ENCODE results near the gene FSIP2.

The FSIP2 gene

DNA sequence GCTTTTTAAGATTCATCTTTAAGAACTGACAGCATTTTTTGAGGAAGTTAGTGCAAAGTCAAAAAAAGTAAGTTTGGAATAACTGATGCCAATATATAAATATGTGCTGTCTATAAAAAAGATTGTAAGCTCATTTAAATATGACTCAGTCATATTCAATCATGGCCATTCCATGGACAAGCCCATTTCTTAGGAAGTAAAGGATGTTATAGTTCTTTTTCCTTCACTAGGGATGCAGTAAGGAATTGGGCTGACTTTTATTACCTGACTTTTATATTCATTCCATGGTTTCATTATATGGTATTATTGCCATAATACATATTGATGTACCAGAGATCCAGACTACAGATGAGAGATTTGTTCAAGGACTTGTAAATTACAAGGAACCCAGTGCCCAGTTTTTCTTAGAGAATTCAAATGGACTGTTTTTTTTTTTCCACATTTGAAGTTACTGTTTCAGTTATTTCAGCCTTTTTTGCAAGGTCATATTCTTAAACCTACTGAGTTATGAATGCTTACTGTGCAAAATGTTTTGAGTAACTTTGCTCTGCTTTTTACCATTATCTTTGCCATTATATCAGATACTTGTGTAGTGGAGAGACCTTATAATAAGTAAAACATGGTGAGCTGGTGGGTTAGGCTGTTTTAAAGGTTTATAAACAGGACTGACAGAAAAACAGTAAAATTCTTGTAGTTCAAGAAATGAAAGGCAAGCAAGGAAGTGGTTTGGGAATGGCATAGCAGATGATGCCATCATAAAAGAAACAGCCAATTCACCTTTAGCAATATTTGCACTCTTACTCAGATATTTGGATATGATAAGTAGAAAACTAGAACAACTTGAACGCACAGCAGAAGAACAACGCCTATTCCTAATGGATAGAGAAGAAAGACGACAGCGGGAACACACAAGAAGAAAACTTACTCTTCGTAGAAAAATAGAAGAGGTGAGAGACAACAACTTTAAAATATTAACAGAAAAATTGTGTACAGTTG, 7.6 kb downstream of the FSIP2 start:
- no peaks in the 10 kb centered on the region for H4K20me1 ChIP-seq (ENCODE audit: insufficient read depth, low read length)
- no peaks in the 10 kb centered on the region for H3K27me3 ChIP-seq (ENCODE audit: insufficient read depth, low read length)
- no peaks in the 10 kb centered on the region for H3K79me2 ChIP-seq (ENCODE audit: insufficient read depth, low read length)
- no peaks in the 10 kb centered on the region for H3K36me3 ChIP-seq (ENCODE audit: insufficient read depth, low read length)
- H3K27ac ChIP-seq (ENCODE audit: low read depth, low read length, poor library complexity, severe bottlenecking), result no peak overlapping the region
- TF ChIP-seq CTCF (IDR thresholded peaks at IDR 0.05; ENCODE audit: low read length) (no peak), EZH2 (IDR thresholded peaks at IDR 0.05; ENCODE audit: borderline replicate concordance, low read length) (no peak)
- H3K9me3 ChIP-seq (ENCODE audit: low read length), result no peaks in the 10 kb centered on the region
- H3K4me1 ChIP-seq (ENCODE audit: insufficient read depth, low read length, severe bottlenecking), result no peaks in the 10 kb centered on the region
- H3K9me2 ChIP-seq (ENCODE audit: low read depth, low read length), result no peaks in the 10 kb centered on the region
- no peak overlapping the region for H3K4me2 ChIP-seq (ENCODE audit: low read length)
- no peak overlapping the region for H2AFZ ChIP-seq (ENCODE audit: low read length)
- H3F3A ChIP-seq (ENCODE audit: insufficient read depth, low read length), result no peaks in the 10 kb centered on the region
- no peak overlapping the region for H3K9ac ChIP-seq (ENCODE audit: low read length)
- no peak overlapping the region for H3K4me3 ChIP-seq (ENCODE audit: low read depth, low read length, poor library complexity, severe bottlenecking)

GRCh38 chr2:185757356-185757755, 18.8 kb downstream of the FSIP2 start:
- H3K4me1 ChIP-seq (ENCODE audit: insufficient read depth, low read length, severe bottlenecking), result no peaks in the 10 kb centered on the region
- H3K27me3 ChIP-seq (ENCODE audit: insufficient read depth, low read length), result no peaks in the 10 kb centered on the region
- H3K4me3 ChIP-seq (ENCODE audit: low read depth, low read length, poor library complexity, severe bottlenecking), result no peak overlapping the region
- no peak overlapping the region for H3K9ac ChIP-seq (ENCODE audit: low read length)
- H3K27ac ChIP-seq (ENCODE audit: low read depth, low read length, poor library complexity, severe bottlenecking), result no peak overlapping the region
- no peak overlapping the region for H2AFZ ChIP-seq (ENCODE audit: low read length)
- no peaks in the 10 kb centered on the region for H3F3A ChIP-seq (ENCODE audit: insufficient read depth, low read length)
- no peaks in the 10 kb centered on the region for H3K9me3 ChIP-seq (ENCODE audit: low read length)
- no peak for TF ChIP-seq EZH2 (IDR thresholded peaks at IDR 0.05; ENCODE audit: borderline replicate concordance, low read length)
- TF ChIP-seq CTCF (IDR thresholded peaks at IDR 0.05; ENCODE audit: low read length), result no peak
- H3K79me2 ChIP-seq (ENCODE audit: insufficient read depth, low read length), result no peaks in the 10 kb centered on the region
- H3K36me3 ChIP-seq (ENCODE audit: insufficient read depth, low read length), result no peaks in the 10 kb centered on the region
- H3K4me2 ChIP-seq (ENCODE audit: low read length), result no peak overlapping the region
- H4K20me1 ChIP-seq (ENCODE audit: insufficient read depth, low read length), result no peaks in the 10 kb centered on the region
- no peaks in the 10 kb centered on the region for H3K9me2 ChIP-seq (ENCODE audit: low read depth, low read length)

DNA sequence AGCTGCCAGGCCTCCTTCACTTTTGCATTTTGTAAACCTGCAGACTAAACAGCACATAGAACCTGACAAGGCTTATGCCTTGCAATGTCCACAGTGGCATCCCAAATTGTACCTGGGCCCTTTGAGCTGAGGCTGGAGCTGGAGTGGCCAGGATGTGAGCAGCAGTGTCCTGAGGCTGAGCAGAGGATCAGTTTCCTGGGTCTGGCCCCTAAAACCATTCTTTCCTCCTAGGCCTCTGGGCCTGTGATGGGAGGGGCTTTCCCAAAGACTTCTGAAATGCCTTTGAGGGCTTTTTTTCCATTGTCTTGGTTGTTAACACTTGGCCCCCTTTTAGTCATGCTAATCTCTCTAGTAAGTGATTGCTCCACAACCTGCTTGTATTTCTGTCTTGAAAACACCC, 32.8 kb downstream of the FSIP2 start:
- Histone ChIP-seq H4K20me1 (ENCODE audit: insufficient read depth, low read length) (no peaks in the 10 kb centered on the region), H3K9ac (ENCODE audit: low read length) (no peak overlapping the region), H3K9me3 (ENCODE audit: low read length) (peaks cover 3% of the 10 kb centered on the region; the same call in 1 of the 2 replicates), H3F3A (ENCODE audit: insufficient read depth, low read length) (no peaks in the 10 kb centered on the region), H2AFZ (ENCODE audit: low read length) (no peak overlapping the region), H3K79me2 (ENCODE audit: insufficient read depth, low read length) (no peaks in the 10 kb centered on the region), H3K4me2 (ENCODE audit: low read length) (no peak overlapping the region), H3K27ac (ENCODE audit: low read depth, low read length, poor library complexity, severe bottlenecking) (no peak overlapping the region), H3K4me3 (ENCODE audit: low read depth, low read length, poor library complexity, severe bottlenecking) (no peak overlapping the region), H3K36me3 (ENCODE audit: insufficient read depth, low read length) (no peaks in the 10 kb centered on the region), H3K4me1 (ENCODE audit: insufficient read depth, low read length, severe bottlenecking) (no peaks in the 10 kb centered on the region), H3K9me2 (ENCODE audit: low read depth, low read length) (no peaks in the 10 kb centered on the region), H3K27me3 (ENCODE audit: insufficient read depth, low read length) (no peaks in the 10 kb centered on the region)
- TF ChIP-seq EZH2 (IDR thresholded peaks at IDR 0.05; ENCODE audit: borderline replicate concordance, low read length) (no peak), CTCF (IDR thresholded peaks at IDR 0.05; ENCODE audit: low read length) (no peak)

Measured in OCI-LY1 (cell line).